K562 (cell line): Measurements from ENCODE around the gene GCC1. TPM values are rescaled to one million over a fixed set of nuclear protein-coding genes. Genes with fewer than 3 reads are reported as not detected.

Source experiments
- ATAC-seq: fragments of 200-7000 bp; cut with Tn5 transposase; 3 replicates; pipeline ENCODE4 v1.9.1; 2020; ENCODE audit warnings: moderate library complexity
- BruUV-seq: library from RNA; stranded (reverse); fragments of 400-500 nt; replicated peaks from 2 replicates; lab custom pipeline; 2021; lab: Mats Ljungman, UMichigan
- CTCF ChIA-PET: fragments of 300-600 bp; formaldehyde crosslinking; extraction: SDS; loops from one replicate; lab custom pipeline; 2021; ENCODE audit warnings: low intra/inter-chr PET ratio; lab: Yijun Ruan, JAX
- POLR2A ChIA-PET: fragments of 300-600, 350-650 bp; sonication (Branson Sonifier 250); formaldehyde crosslinking; extraction: SDS; loops from one replicate; lab custom pipeline; 2021; ENCODE audit warnings: antibody characterized with exemption, inconsistent platforms; lab: Yijun Ruan, JAX
- DNase-seq, 4 experiments: peaks; one replicate each; pipeline versions ENCODE4 v3.0.0 to v3.0.0-alpha.2; 2011 to 2018; ENCODE audit warnings: low spot score in 3 of 4, mixed read lengths in 3 of 4; ENCODE audit errors: extremely low read depth in 1 of 4
- FAIRE-seq: peaks from 2 replicates; lab custom pipeline; 2011; peaks lifted over from hg19 to GRCh38; lab: Jason Lieb, UNC
- H2AFZ ChIP-seq: 2 replicates; pipeline ENCODE4 v1.6.0; 2011; ENCODE audit warnings: low read depth, low read length, control low read depth, inconsistent platforms
- H3K27ac ChIP-seq: fragments of 200-600 bp; 3 replicates; pipeline ENCODE4 v1.8.0; 2011; ENCODE audit warnings: low read depth, mild to moderate bottlenecking, control low read depth, inconsistent platforms, low read length, moderate library complexity, mixed read lengths; ENCODE audit errors: extremely low read depth
- H3K27me3 ChIP-seq, 2 experiments: fragments of 300-600 bp in 1 of 2; 2 replicates in 1 of 2; 3 replicates in 1 of 2; pipeline versions ENCODE4 v1.6.0 to v1.8.0; 2011; ENCODE audit warnings: inconsistent platforms in 2 of 2, low read length in 2 of 2, mild to moderate bottlenecking in 1 of 2, mixed read lengths in 1 of 2, moderate library complexity in 1 of 2; ENCODE audit not compliant: control insufficient read depth in 2 of 2, insufficient read depth in 2 of 2
- H3K36me3 ChIP-seq: fragments of 300-600 bp; 3 replicates; pipeline ENCODE4 v1.8.0; 2011; ENCODE audit warnings: mild to moderate bottlenecking, low read length, inconsistent platforms; ENCODE audit not compliant: control insufficient read depth, insufficient read depth
- H3K4me1 ChIP-seq, 2 experiments: fragments of 200-600 bp in 1 of 2; replicated peaks in 1 of 2; 2 replicates in 1 of 2; 3 replicates in 1 of 2; pipeline versions ENCODE4 v1.5.1 to v1.8.0; 2011; ENCODE audit warnings: inconsistent platforms in 2 of 2, low read length in 2 of 2, mild to moderate bottlenecking in 1 of 2, mixed read lengths in 1 of 2, moderate library complexity in 1 of 2; ENCODE audit not compliant: control insufficient read depth in 2 of 2, insufficient read depth in 2 of 2
- H3K4me2 ChIP-seq: 2 replicates; pipeline ENCODE4 v1.6.1; 2011; ENCODE audit warnings: low read length, control low read depth, inconsistent platforms, mixed read lengths; ENCODE audit not compliant: insufficient read depth
- H3K4me3 ChIP-seq: fragments of 200-600 bp; sonication (generic), shearing (Covaris generic); 2 replicates; pipeline ENCODE4 v1.5.1; 2016; ENCODE audit warnings: control low read depth, inconsistent platforms
- H3K79me2 ChIP-seq: fragments of 200-600 bp; 3 replicates; pipeline ENCODE4 v1.8.0; 2011; ENCODE audit warnings: low read length, inconsistent platforms; ENCODE audit not compliant: control insufficient read depth, insufficient read depth
- H3K9ac ChIP-seq, 2 experiments: 2 replicates each; pipeline versions ENCODE4 v1.6.0 to v1.6.1; 2011; ENCODE audit warnings: low read depth in 2 of 2, low read length in 2 of 2, control low read depth in 1 of 2, inconsistent platforms in 1 of 2, mild to moderate bottlenecking in 1 of 2, mixed read lengths in 1 of 2; ENCODE audit not compliant: insufficient read depth in 1 of 2
- H3K9me1 ChIP-seq: one replicate; pipeline ENCODE4 v1.6.0; 2011; ENCODE audit warnings: inconsistent platforms, mild to moderate bottlenecking, low read length, moderate library complexity; ENCODE audit not compliant: control insufficient read depth, insufficient read depth
- H3K9me3 ChIP-seq: replicated peaks from 2 replicates; pipeline ENCODE4 v1.5.1; 2011; ENCODE audit warnings: low read depth, low read length, inconsistent platforms; ENCODE audit not compliant: control insufficient read depth, insufficient read depth
- H4K20me1 ChIP-seq: replicated peaks from 2 replicates; pipeline ENCODE4 v1.6.1; 2011; ENCODE audit warnings: low read length, inconsistent platforms, mixed read lengths; ENCODE audit not compliant: control insufficient read depth, insufficient read depth
- CREM ChIP-seq: IDR thresholded peaks from 2 replicates; pipeline ENCODE4 v1.6.1; 2014; ENCODE audit warnings: antibody characterized with exemption, low read depth
- CTBP1 ChIP-seq: fragments of 450-650 bp; IDR thresholded peaks from 2 replicates; pipeline ENCODE4 v1.6.1; 2016; ENCODE audit warnings: borderline replicate concordance
- CTCF ChIP-seq, 3 experiments: IDR thresholded peaks in 2 of 3; conservative IDR thresholded peaks in 1 of 3; 2 replicates each; pipeline ENCODE4 v1.5.1; 2011 to 2012; ENCODE audit warnings: low read length in 3 of 3, mild to moderate bottlenecking in 3 of 3, control low read depth in 2 of 3, improper control_type of control experiment in 1 of 3, inconsistent platforms in 1 of 3, low read depth in 1 of 3, mixed read lengths in 1 of 3, moderate library complexity in 1 of 3; ENCODE audit not compliant: insufficient read depth in 2 of 3
- CTCFL ChIP-seq: IDR thresholded peaks from 2 replicates; pipeline ENCODE4 v1.6.1; 2011; ENCODE audit warnings: borderline replicate concordance, low read depth, mild to moderate bottlenecking, moderate library complexity, low read length; ENCODE audit not compliant: insufficient read depth, poor library complexity, severe bottlenecking
- JUND ChIP-seq, 2 experiments: IDR thresholded peaks; 2 replicates in 1 of 2; 3 replicates in 1 of 2; pipeline ENCODE4 v1.6.1; 2011; ENCODE audit warnings: borderline replicate concordance in 2 of 2, low read depth in 2 of 2, low read length in 2 of 2, improper control_type of control experiment in 1 of 2, missing biosample characterization in 1 of 2, missing genetic modification characterization in 1 of 2, missing genetic modification reagents in 1 of 2
- KLF16 ChIP-seq: IDR thresholded peaks from 2 replicates; pipeline ENCODE4 v1.6.1; 2016; ENCODE audit warnings: antibody characterized with exemption
- RAD21 ChIP-seq, 2 experiments: fragments of 250-450 bp in 1 of 2; fragments of 450-650 bp in 1 of 2; sonication (Bioruptor Pico) in 1 of 2; formaldehyde crosslinking in 1 of 2; IDR thresholded peaks in 1 of 2; conservative IDR thresholded peaks in 1 of 2; 2 replicates each; pipeline versions ENCODE4 v1.4.0 to v1.8.0; 2020 to 2022; ENCODE audit warnings: mild to moderate bottlenecking in 2 of 2, moderate library complexity in 1 of 2
- RFX7 ChIP-seq: fragments of 250-450 bp; sonication (Bioruptor Pico); IDR thresholded peaks from 2 replicates; pipeline ENCODE4 v1.5.1; 2021; ENCODE audit warnings: mild to moderate bottlenecking
- SMC3 ChIP-seq: conservative IDR thresholded peaks from 2 replicates; pipeline ENCODE4 v1.6.1; 2011; ENCODE audit warnings: low read depth, low read length, improper control_type of control experiment; ENCODE audit not compliant: insufficient read depth
- UBTF ChIP-seq, 2 experiments: IDR thresholded peaks; 2 replicates each; pipeline ENCODE4 v1.6.1; 2012; ENCODE audit warnings: improper control_type of control experiment in 2 of 2, low read depth in 2 of 2, low read length in 2 of 2, borderline replicate concordance in 1 of 2
- XRCC4 ChIP-seq: IDR thresholded peaks from one replicate; pipeline ENCODE4 v1.6.1; 2011; ENCODE audit not compliant: insufficient read depth, insufficient read length; ENCODE audit errors: extremely low read depth
- ZBTB7A ChIP-seq: IDR thresholded peaks from 2 replicates; pipeline ENCODE4 v1.6.1; 2011; ENCODE audit warnings: low read depth, mild to moderate bottlenecking, low read length, moderate library complexity, borderline replicate concordance; ENCODE audit not compliant: control insufficient read depth
- ZEB2 ChIP-seq: fragments of 450-650 bp; IDR thresholded peaks from 2 replicates; pipeline ENCODE4 v1.6.1; 2016
- ZNF12 ChIP-seq: sonication (generic); formaldehyde crosslinking; IDR thresholded peaks from 2 replicates; pipeline ENCODE4 v1.4.0; 2020; ENCODE audit warnings: mild to moderate bottlenecking, missing genetic modification reagents
- WGBS: fragments of 100-300 bp; shearing (Covaris generic); methylation state at CpG from one replicate; pipeline ENCODE4 v1.1.6; 2016; ENCODE audit warnings: low coverage, mixed read lengths; ENCODE audit not compliant: insufficient coverage; ENCODE audit errors: missing lambda C conversion rate; 5-methylcytosine and 5-hydroxymethylcytosine counted together
- in situ Hi-C: fragments of 300-500 bp; cut with MboI; formaldehyde crosslinking; loops from 4 replicates; pipeline ENCODE4 v1.15.0; 2018; ENCODE audit warnings: inconsistent platforms, mixed read lengths
- intact Hi-C: fragments of 100-400 bp; cut with micrococcal nuclease; formaldehyde crosslinking; loops from 2 replicates; pipeline ENCODE4 v1.14.2; 2022
- polyA plus RNA-seq, 8 experiments: library from polyadenylated mRNA; depleted of rRNA in 4 of 8; stranded (reverse) in 5 of 8; unstranded in 3 of 8; fragments of >200 nt; fragmentation: Nextera tagmentation in 2 of 8; fragmentation: Illumina TruSeq in 1 of 8; extraction: Ambion mirVana in 2 of 8; extraction: Trizol in 1 of 8; gene quantifications; 2 replicates each; pipeline versions ENCODE4 v1.2.1 to v1.2.3, GENCODE V29; 2011 to 2014; ENCODE audit warnings: inconsistent platforms in 1 of 8, missing spikeins in 1 of 8
- total RNA-seq, 7 experiments: library from RNA; depleted of rRNA in 6 of 7; stranded (reverse); fragments of >200 nt in 6 of 7; fragmentation: Illumina TruSeq in 2 of 7; extraction: Trizol in 2 of 7; gene quantifications; 2 replicates each; pipeline versions ENCODE4 v1.2.1 to v1.2.3, GENCODE V29; 2011 to 2021; ENCODE audit warnings: low replicate concordance in 1 of 7

GCC1 gene
- total and polyA plus RNA-seq, 9 of the 15 experiments (the other 6 are each of a cell fraction or from before 2014, with no cell fraction given) = 1.9 to 19.8 (median 10.9) TPM

- 0 out of 2 replicates have a peak overlapping the region, but pooled peaks have one; percentile 36 for H2AFZ ChIP-seq
- ATAC-seq (peak; percentile 95), DNase-seq (peak; percentile 51 to 71 (median 60)), FAIRE-seq (no peak)
- H3K9me1 ChIP-seq = no peaks in the 10 kb centered on the region
- no peaks in the 10 kb centered on the region for H3K4me1 ChIP-seq
- WGBS = 9% methylated on average over 5 of the region's 5 CpGs
- peaks cover 10 to 18% of the 10 kb centered on the region in 2 experiments; a peak in 4 of 5 replicates for H3K27me3 ChIP-seq
- H4K20me1 ChIP-seq = no peaks in the 10 kb centered on the region
- in situ Hi-C loops = no loop called here
- H3K79me2 ChIP-seq = no peaks in the 10 kb centered on the region
- ChIA-PET POLR2A (interaction anchor here (0.7 to 1.0 kb wide), 3 partner anchors 8 to 209 kb away, joined by 3 to 4 read pairs (median 4); no protein-coding TSS in a partner anchor), CTCF (interaction anchor here (1.8 kb wide), 1 partner anchor 580 kb away, joined by 7 read pairs; no protein-coding TSS in a partner anchor)
- no TSS peak for BruUV-seq
- no peak overlapping the region for H3K27ac ChIP-seq
- no peak overlapping the region for H3K4me2 ChIP-seq
- H3K9ac ChIP-seq = no peak overlapping the region
- intact Hi-C loops = loop anchor here (5.0 kb wide), 1 partner anchor 127 kb away; no protein-coding TSS in a partner anchor
- no peaks in the 10 kb centered on the region for H3K9me3 ChIP-seq
- no peak overlapping the region for H3K4me3 ChIP-seq
- no peaks in the 10 kb centered on the region for H3K36me3 ChIP-seq
- TF ChIP-seq RAD21 (CRISPR knock-in tag; conservative IDR thresholded peaks at IDR 0.05 in 1 of 2, IDR thresholded peaks at IDR 0.05 in 1 of 2) = peak; percentile 37 to 59
- 0 out of 2 replicates have a peak, but pooled peaks have one; percentile 13 for TF ChIP-seq JUND (IDR thresholded peaks at IDR 0.05; ENCODE audit: borderline replicate concordance, low read depth, low read length)
- TF ChIP-seq JUND (tag; IDR thresholded peaks at IDR 0.05; ENCODE audit: borderline replicate concordance, low read depth, low read length) = no peak
- TF ChIP-seq CTCFL = peak; percentile 59
- TF ChIP-seq CTCF (IDR thresholded peaks at IDR 0.05 in 2 of 3, conservative IDR thresholded peaks at IDR 0.05 in 1 of 3; ENCODE audit: insufficient read depth in 2 of 3, low read depth in 1 of 3, low read length in 3 of 3) = peak; percentile 86 to 91 (median 86)
- no peak for TF ChIP-seq UBTF (IDR thresholded peaks at IDR 0.05; ENCODE audit: borderline replicate concordance in 1 of 2, low read depth in 2 of 2, low read length in 2 of 2)
- 0 out of 2 replicates have a peak, but pooled peaks have one; percentile 43 for TF ChIP-seq SMC3
- TF ChIP-seq XRCC4 = no peak
- peak; percentile 76 for TF ChIP-seq ZEB2
- TF ChIP-seq CREM = 0 out of 2 replicates have a peak, but pooled peaks have one; percentile 15
- no peak for TF ChIP-seq RFX7
- no peak for TF ChIP-seq ZNF12 (CRISPR knock-in tag)
- peak; percentile 41; the same call in 1 of the 2 replicates for TF ChIP-seq CTBP1
- TF ChIP-seq ZBTB7A = peak; percentile 61; the same call in 1 of the 2 replicates
- TF ChIP-seq KLF16 = peak; percentile 56
Measured at GRCh38 chr7:127629268-127629854, 44.0 kb upstream of the GCC1 start.
